Measurements from ENCODE around the gene FARS2. TPM values are rescaled to one million over a fixed set of nuclear protein-coding genes. Genes with fewer than 3 reads are reported as not detected.
"Not testable (repeated sequence)": the region's sequence is repeated elsewhere in the genome, so short reads cannot be mapped to it uniquely, and the experiment has no call there.

FARS2 gene
- total RNA-seq, 1 donor from 2014 or later: 16.5 TPM

DNA sequence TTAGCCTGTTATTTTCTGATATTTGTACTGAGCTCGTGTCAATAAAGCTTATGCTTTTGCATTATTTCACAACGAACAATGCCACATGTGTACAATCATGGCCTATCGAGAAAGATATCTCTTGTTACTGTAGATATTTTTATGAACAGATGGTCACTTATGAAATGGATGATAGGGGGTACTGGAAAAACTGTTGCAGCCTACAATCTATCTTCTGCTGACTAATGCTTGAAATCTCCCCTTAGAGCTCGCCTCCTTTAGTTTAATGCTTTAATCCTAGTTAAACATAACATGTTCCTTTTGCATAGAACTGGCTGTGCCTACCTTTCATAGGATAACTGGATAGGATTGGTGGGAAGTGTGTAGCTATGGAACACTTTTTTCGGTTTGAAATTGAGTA lies 296.2 kb downstream of the FARS2 start:
- Histone ChIP-seq H3K4me3 (no peak overlapping the region), H3K27me3 (no peaks in the 10 kb centered on the region)

DNA sequence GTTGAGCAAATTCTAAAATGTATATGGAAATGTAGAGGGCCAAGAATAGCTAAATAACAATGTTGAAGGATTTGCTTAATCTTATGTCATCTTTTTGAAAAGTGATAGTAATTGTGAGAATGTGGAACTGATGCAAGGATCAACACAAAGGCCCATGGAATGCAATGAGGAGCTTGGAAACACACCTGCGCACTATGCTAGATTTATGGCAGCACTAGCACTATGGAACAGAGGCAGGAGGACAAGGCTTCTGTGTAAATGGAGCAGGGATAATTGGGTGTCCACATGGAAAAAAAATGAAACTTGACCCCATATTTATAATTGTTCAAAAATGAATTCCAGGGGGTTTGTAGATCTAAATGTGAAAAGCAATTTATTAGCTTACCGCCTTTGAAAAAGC lies 298.3 kb downstream of the FARS2 start:
- TF ChIP-seq POLR2AphosphoS5 (IDR thresholded peaks at IDR 0.05; ENCODE audit: insufficient read depth in 1 of 2, low read depth in 1 of 2) (no peak), POLR2A (IDR thresholded peaks at IDR 0.05) (no peak)
- TF ChIP-seq, protein P1, sequence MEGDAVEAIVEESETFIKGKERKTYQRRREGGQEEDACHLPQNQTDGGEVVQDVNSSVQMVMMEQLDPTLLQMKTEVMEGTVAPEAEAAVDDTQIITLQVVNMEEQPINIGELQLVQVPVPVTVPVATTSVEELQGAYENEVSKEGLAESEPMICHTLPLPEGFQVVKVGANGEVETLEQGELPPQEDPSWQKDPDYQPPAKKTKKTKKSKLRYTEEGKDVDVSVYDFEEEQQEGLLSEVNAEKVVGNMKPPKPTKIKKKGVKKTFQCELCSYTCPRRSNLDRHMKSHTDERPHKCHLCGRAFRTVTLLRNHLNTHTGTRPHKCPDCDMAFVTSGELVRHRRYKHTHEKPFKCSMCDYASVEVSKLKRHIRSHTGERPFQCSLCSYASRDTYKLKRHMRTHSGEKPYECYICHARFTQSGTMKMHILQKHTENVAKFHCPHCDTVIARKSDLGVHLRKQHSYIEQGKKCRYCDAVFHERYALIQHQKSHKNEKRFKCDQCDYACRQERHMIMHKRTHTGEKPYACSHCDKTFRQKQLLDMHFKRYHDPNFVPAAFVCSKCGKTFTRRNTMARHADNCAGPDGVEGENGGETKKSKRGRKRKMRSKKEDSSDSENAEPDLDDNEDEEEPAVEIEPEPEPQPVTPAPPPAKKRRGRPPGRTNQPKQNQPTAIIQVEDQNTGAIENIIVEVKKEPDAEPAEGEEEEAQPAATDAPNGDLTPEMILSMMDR (IDR thresholded peaks at IDR 0.05): no peak
- Histone ChIP-seq H3K36me3 (no peaks in the 10 kb centered on the region), H3K9me3 (no peaks in the 10 kb centered on the region), H3K27me3 (no peaks in the 10 kb centered on the region), H3K4me3 (no peak overlapping the region), H3K4me1 (peaks cover 4% of the 10 kb centered on the region), H3K27ac (no peak overlapping the region)
- DNase-seq (ENCODE audit: extremely low spot score in 2 of 2): no peak
- intact Hi-C loops (cut with DNase I): no loop called here

More for the DNA sequence above, 296.2 kb downstream of the FARS2 start:
- no peak for DNase-seq (ENCODE audit: extremely low spot score in 2 of 2)
- H3K36me3 ChIP-seq: no peaks in the 10 kb centered on the region
- H3K4me1 ChIP-seq: no peaks in the 10 kb centered on the region
- intact Hi-C loops (cut with DNase I): no loop called here
- TF ChIP-seq POLR2AphosphoS5 (IDR thresholded peaks at IDR 0.05; ENCODE audit: insufficient read depth in 1 of 2, low read depth in 1 of 2): no peak
- no peak for TF ChIP-seq POLR2A (IDR thresholded peaks at IDR 0.05)
- TF ChIP-seq, protein P1 (IDR thresholded peaks at IDR 0.05): no peak
- H3K27ac ChIP-seq: no peak overlapping the region
- H3K9me3 ChIP-seq: no peaks in the 10 kb centered on the region

DNA sequence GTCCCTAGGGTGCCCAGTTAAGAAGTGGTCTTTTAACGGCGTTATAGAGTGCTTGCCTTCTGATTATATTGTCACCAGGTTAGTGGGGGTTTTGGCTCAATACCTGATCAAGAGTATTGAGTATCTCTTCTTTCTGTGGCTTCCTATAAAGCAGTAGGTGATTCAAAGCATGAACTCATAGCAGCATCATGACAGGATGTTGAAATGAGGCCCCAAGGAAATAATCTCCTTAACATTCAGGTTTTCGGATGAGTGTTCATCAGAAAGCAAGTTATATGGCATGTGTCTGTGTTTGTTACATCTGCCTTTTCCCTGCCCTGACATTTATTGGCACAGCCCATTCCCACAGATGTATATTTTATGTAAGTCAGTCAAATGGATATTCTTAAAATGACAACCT lies 301.0 kb downstream of the FARS2 start:
- no peak for TF ChIP-seq POLR2AphosphoS5 (IDR thresholded peaks at IDR 0.05; ENCODE audit: insufficient read depth in 1 of 2, low read depth in 1 of 2)
- no peak for TF ChIP-seq POLR2A (IDR thresholded peaks at IDR 0.05)
- TF ChIP-seq, protein P1 (IDR thresholded peaks at IDR 0.05): no peak

DNA sequence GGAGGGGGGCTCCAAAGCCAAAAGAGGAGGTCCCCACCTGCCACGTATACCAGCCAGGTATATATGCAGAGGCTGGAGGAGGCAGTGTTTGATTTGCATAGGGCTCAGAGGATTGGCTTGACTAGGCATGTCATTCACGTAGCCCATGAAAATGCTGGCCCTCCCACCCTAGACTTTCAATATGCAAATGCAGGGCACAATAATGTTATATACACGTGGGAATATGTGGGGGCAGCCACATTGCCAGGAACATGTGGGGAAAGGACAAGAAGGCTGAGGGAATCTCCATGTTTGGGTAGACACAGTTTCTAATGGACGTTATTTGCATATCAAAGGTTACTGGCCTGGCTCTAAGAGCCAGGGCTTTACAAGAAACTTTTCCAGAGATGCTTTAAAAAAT lies 301.8 kb downstream of the FARS2 start:
- Histone ChIP-seq H3K4me1 (peaks cover 6% of the 10 kb centered on the region), H3K9me3 (no peaks in the 10 kb centered on the region), H3K4me3 (no peak overlapping the region), H3K27me3 (no peaks in the 10 kb centered on the region), H3K36me3 (no peaks in the 10 kb centered on the region), H3K27ac (no peak overlapping the region)
- no peak for DNase-seq (ENCODE audit: extremely low spot score in 2 of 2)
- intact Hi-C loops (cut with DNase I): no loop called here
- TF ChIP-seq POLR2A (IDR thresholded peaks at IDR 0.05): no peak

More for the DNA sequence above, 301.0 kb downstream of the FARS2 start:
- no peak overlapping the region for H3K27ac ChIP-seq
- no peaks in the 10 kb centered on the region for H3K9me3 ChIP-seq
- H3K36me3 ChIP-seq: no peaks in the 10 kb centered on the region
- no peak overlapping the region for H3K4me3 ChIP-seq
- no peak for DNase-seq (ENCODE audit: extremely low spot score in 2 of 2)
- intact Hi-C loops (cut with DNase I): no loop called here
- H3K4me1 ChIP-seq: peaks cover 6% of the 10 kb centered on the region
- no peaks in the 10 kb centered on the region for H3K27me3 ChIP-seq

DNA sequence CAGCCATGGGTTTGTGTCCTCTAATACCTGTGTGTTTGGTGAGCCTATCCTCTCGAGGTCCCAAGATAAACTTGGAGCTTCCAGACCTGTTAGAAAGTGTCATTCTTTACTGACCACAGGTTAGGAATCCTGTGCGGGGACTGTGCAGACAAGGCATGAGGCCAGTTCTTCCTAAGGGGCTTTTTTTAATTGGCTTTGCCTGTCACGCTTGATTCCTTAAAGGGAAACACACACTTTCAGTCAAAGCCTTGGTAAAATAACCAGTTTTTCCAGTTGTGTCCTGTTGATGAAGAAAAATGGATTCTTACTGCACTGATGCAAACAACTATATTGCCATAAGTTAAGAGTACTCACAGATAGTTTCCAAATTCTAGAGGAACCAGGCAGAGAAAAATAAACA lies 303.4 kb downstream of the FARS2 start:
- H3K9me3 ChIP-seq; DNase-seq (ENCODE audit: extremely low spot score in 2 of 2); intact Hi-C loops (cut with DNase I); H3K36me3 ChIP-seq; H3K27me3 ChIP-seq; H3K27ac ChIP-seq; H3K4me3 ChIP-seq; H3K4me1 ChIP-seq: not testable (repeated sequence)

DNA sequence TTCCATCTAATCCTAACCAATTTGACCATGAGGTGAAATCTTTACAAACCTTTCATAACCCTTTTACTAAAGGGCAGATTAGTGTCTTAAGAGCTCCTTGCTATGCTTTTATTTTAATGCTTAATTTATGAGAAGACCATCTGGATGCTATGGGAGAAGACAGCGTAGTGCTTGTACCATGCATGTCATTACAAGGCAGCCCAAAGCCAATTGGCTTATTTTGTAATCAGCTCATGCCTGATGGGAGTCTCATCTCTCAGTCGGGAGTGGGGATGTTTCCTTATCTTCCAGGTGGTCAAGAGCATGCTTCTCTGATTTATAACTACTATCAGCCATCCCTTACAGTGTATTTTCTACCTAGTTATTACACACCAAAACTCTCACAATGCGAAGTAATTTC lies 304.7 kb downstream of the FARS2 start:
- no peak overlapping the region for H3K4me3 ChIP-seq
- intact Hi-C loops (cut with DNase I): no loop called here
- H3K36me3 ChIP-seq: no peaks in the 10 kb centered on the region
- no peaks in the 10 kb centered on the region for H3K9me3 ChIP-seq
- TF ChIP-seq POLR2A (IDR thresholded peaks at IDR 0.05): no peak
- TF ChIP-seq, protein P1 (IDR thresholded peaks at IDR 0.05): no peak
- no peak for TF ChIP-seq POLR2AphosphoS5 (IDR thresholded peaks at IDR 0.05; ENCODE audit: insufficient read depth in 1 of 2, low read depth in 1 of 2)
- no peak overlapping the region for H3K27ac ChIP-seq
- DNase-seq (ENCODE audit: extremely low spot score in 2 of 2): no peak
- no peaks in the 10 kb centered on the region for H3K27me3 ChIP-seq
- H3K4me1 ChIP-seq: peaks cover 6% of the 10 kb centered on the region

Data from vagina (tissue), 2 donors.